ENCODE results near the gene DOCK4.

DOCK4 gene

GRCh38 chr7:111933609-111934008 lies 272.6 kb downstream of the DOCK4 start:
- no peaks in the 10 kb centered on the region for H3K9me3 ChIP-seq (ENCODE audit: insufficient read depth, low read length)
- no peak overlapping the region for H3K4me3 ChIP-seq (ENCODE audit: insufficient read length, low read depth)
- no peak for TF ChIP-seq YY1 (IDR thresholded peaks at IDR 0.05; ENCODE audit: insufficient read depth, insufficient read length)
- TF ChIP-seq ZNF274 (IDR thresholded peaks at IDR 0.05; ENCODE audit: low read depth, low read length), result no peak
- no peak for TF ChIP-seq SUZ12 (IDR thresholded peaks at IDR 0.05; ENCODE audit: extremely low read depth, insufficient read depth, insufficient read length)
- no peaks in the 10 kb centered on the region for H3K36me3 ChIP-seq (ENCODE audit: insufficient read depth, insufficient read length, low read length)
- H3K4me1 ChIP-seq (ENCODE audit: insufficient read depth, insufficient read length), result no peaks in the 10 kb centered on the region
- no peak for DNase-seq (ENCODE audit: low read depth, low spot score)
- H3K9ac ChIP-seq (ENCODE audit: insufficient read length, low read depth), result no peak overlapping the region
- no peaks in the 10 kb centered on the region for H3K27me3 ChIP-seq (ENCODE audit: insufficient read depth, insufficient read length)

- H3K36me3 ChIP-seq (ENCODE audit: insufficient read depth, insufficient read length, low read length), result no peaks in the 10 kb centered on the region
- H3K27me3 ChIP-seq (ENCODE audit: insufficient read depth, insufficient read length), result no peaks in the 10 kb centered on the region
- no peak for DNase-seq (ENCODE audit: low read depth, low spot score)
- no peaks in the 10 kb centered on the region for H3K9me3 ChIP-seq (ENCODE audit: insufficient read depth, low read length)
- TF ChIP-seq YY1 (IDR thresholded peaks at IDR 0.05; ENCODE audit: insufficient read depth, insufficient read length), result no peak
- TF ChIP-seq SUZ12 (IDR thresholded peaks at IDR 0.05; ENCODE audit: extremely low read depth, insufficient read depth, insufficient read length), result no peak
- TF ChIP-seq ZNF274 (IDR thresholded peaks at IDR 0.05; ENCODE audit: low read depth, low read length), result no peak
- no peak overlapping the region for H3K4me3 ChIP-seq (ENCODE audit: insufficient read length, low read depth)
- H3K4me1 ChIP-seq (ENCODE audit: insufficient read depth, insufficient read length), result no peaks in the 10 kb centered on the region
- no peak overlapping the region for H3K9ac ChIP-seq (ENCODE audit: insufficient read length, low read depth)
These were observed 274.2 kb downstream of the DOCK4 start for GRCh38 chr7:111931958-111932357.

- H3K9ac ChIP-seq (ENCODE audit: insufficient read length, low read depth), result no peak overlapping the region
- no peaks in the 10 kb centered on the region for H3K36me3 ChIP-seq (ENCODE audit: insufficient read depth, insufficient read length, low read length)
- H3K9me3 ChIP-seq (ENCODE audit: insufficient read depth, low read length), result no peaks in the 10 kb centered on the region
- DNase-seq (ENCODE audit: low read depth, low spot score), result peak; percentile 38
- no peaks in the 10 kb centered on the region for H3K4me1 ChIP-seq (ENCODE audit: insufficient read depth, insufficient read length)
- H3K4me3 ChIP-seq (ENCODE audit: insufficient read length, low read depth), result no peak overlapping the region
- TF ChIP-seq YY1 (IDR thresholded peaks at IDR 0.05; ENCODE audit: insufficient read depth, insufficient read length), result no peak
- TF ChIP-seq ZNF274 (IDR thresholded peaks at IDR 0.05; ENCODE audit: low read depth, low read length), result no peak
- no peak for TF ChIP-seq SUZ12 (IDR thresholded peaks at IDR 0.05; ENCODE audit: extremely low read depth, insufficient read depth, insufficient read length)
- no peaks in the 10 kb centered on the region for H3K27me3 ChIP-seq (ENCODE audit: insufficient read depth, insufficient read length)
These were observed 275.1 kb downstream of the DOCK4 start for GRCh38 chr7:111931016-111931517.

- Histone ChIP-seq H3K27me3 (ENCODE audit: insufficient read depth, insufficient read length) (no peaks in the 10 kb centered on the region), H3K4me1 (ENCODE audit: insufficient read depth, insufficient read length) (no peaks in the 10 kb centered on the region), H3K9me3 (ENCODE audit: insufficient read depth, low read length) (no peaks in the 10 kb centered on the region), H3K36me3 (ENCODE audit: insufficient read depth, insufficient read length, low read length) (no peaks in the 10 kb centered on the region), H3K9ac (ENCODE audit: insufficient read length, low read depth) (no peak overlapping the region), H3K4me3 (ENCODE audit: insufficient read length, low read depth) (no peak overlapping the region)
- TF ChIP-seq YY1 (IDR thresholded peaks at IDR 0.05; ENCODE audit: insufficient read depth, insufficient read length) (no peak), ZNF274 (IDR thresholded peaks at IDR 0.05; ENCODE audit: low read depth, low read length) (no peak), SUZ12 (IDR thresholded peaks at IDR 0.05; ENCODE audit: extremely low read depth, insufficient read depth, insufficient read length) (no peak)
- no peak for DNase-seq (ENCODE audit: low read depth, low spot score)
These were observed 276.9 kb downstream of the DOCK4 start for GRCh38 chr7:111929264-111929663.

- Histone ChIP-seq H3K9ac (ENCODE audit: insufficient read length, low read depth) (no peak overlapping the region), H3K36me3 (ENCODE audit: insufficient read depth, insufficient read length, low read length) (no peaks in the 10 kb centered on the region), H3K4me3 (ENCODE audit: insufficient read length, low read depth) (no peak overlapping the region), H3K9me3 (ENCODE audit: insufficient read depth, low read length) (no peaks in the 10 kb centered on the region), H3K27me3 (ENCODE audit: insufficient read depth, insufficient read length) (no peaks in the 10 kb centered on the region), H3K4me1 (ENCODE audit: insufficient read depth, insufficient read length) (no peaks in the 10 kb centered on the region)
- no peak for TF ChIP-seq SUZ12 (IDR thresholded peaks at IDR 0.05; ENCODE audit: extremely low read depth, insufficient read depth, insufficient read length)
- TF ChIP-seq ZNF274 (IDR thresholded peaks at IDR 0.05; ENCODE audit: low read depth, low read length), result no peak
- DNase-seq (ENCODE audit: low read depth, low spot score), result no peak
These were observed 278.7 kb downstream of the DOCK4 start for GRCh38 chr7:111927353-111928019.

- H3K36me3 ChIP-seq (ENCODE audit: insufficient read depth, insufficient read length, low read length), result no peaks in the 10 kb centered on the region
- no peaks in the 10 kb centered on the region for H3K4me1 ChIP-seq (ENCODE audit: insufficient read depth, insufficient read length)
- no peak for TF ChIP-seq YY1 (IDR thresholded peaks at IDR 0.05; ENCODE audit: insufficient read depth, insufficient read length)
- no peak for TF ChIP-seq SUZ12 (IDR thresholded peaks at IDR 0.05; ENCODE audit: extremely low read depth, insufficient read depth, insufficient read length)
- TF ChIP-seq ZNF274 (IDR thresholded peaks at IDR 0.05; ENCODE audit: low read depth, low read length), result no peak
- no peaks in the 10 kb centered on the region for H3K9me3 ChIP-seq (ENCODE audit: insufficient read depth, low read length)
- H3K27me3 ChIP-seq (ENCODE audit: insufficient read depth, insufficient read length), result no peaks in the 10 kb centered on the region
- H3K9ac ChIP-seq (ENCODE audit: insufficient read length, low read depth), result no peak overlapping the region
- DNase-seq (ENCODE audit: low read depth, low spot score), result no peak
- H3K4me3 ChIP-seq (ENCODE audit: insufficient read length, low read depth), result no peak overlapping the region
These were observed 285.9 kb downstream of the DOCK4 start for GRCh38 chr7:111920329-111920728.

DNA sequence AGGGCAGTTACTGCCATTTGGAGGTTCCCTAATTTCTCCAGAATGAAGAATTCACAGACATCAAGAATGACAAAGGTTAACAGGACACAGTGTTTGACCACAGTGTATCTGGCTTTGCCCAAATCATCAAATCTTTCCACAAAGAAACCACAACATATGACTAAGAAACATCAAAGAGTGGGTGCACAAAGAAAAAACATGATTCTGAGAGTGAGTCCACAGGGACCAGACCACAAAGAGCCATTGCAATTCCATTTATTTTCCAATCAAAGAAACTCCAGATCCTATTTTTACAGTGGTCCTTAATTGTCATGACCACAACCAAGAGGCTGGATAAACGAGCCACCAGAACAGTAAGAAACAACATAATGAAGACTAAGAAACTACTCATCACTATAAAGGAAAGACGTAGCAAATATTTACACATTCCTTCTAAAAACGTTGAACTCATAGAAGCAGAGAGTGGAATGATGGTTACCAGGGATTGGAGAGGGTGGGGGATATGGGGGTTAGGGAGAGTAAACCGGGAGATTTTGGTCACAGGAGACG lies 286.5 kb downstream of the DOCK4 start:
- Histone ChIP-seq H3K9me3 (ENCODE audit: insufficient read depth, low read length) (no peaks in the 10 kb centered on the region), H3K36me3 (ENCODE audit: insufficient read depth, insufficient read length, low read length) (no peaks in the 10 kb centered on the region), H3K4me3 (ENCODE audit: insufficient read length, low read depth) (no peak overlapping the region), H3K9ac (ENCODE audit: insufficient read length, low read depth) (no peak overlapping the region), H3K4me1 (ENCODE audit: insufficient read depth, insufficient read length) (no peaks in the 10 kb centered on the region), H3K27me3 (ENCODE audit: insufficient read depth, insufficient read length) (no peaks in the 10 kb centered on the region)
- TF ChIP-seq ZNF274 (IDR thresholded peaks at IDR 0.05; ENCODE audit: low read depth, low read length), result no peak
- no peak for TF ChIP-seq YY1 (IDR thresholded peaks at IDR 0.05; ENCODE audit: insufficient read depth, insufficient read length)
- TF ChIP-seq SUZ12 (IDR thresholded peaks at IDR 0.05; ENCODE audit: extremely low read depth, insufficient read depth, insufficient read length), result no peak
- DNase-seq (ENCODE audit: low read depth, low spot score), result no peak

All from NT2/D1 (cell line).